H9 (cell line): ENCODE results near the gene FCMR. TPM values are rescaled to one million over a fixed set of nuclear protein-coding genes. Genes with fewer than 3 reads are reported as not detected.

ENCODE experiments used
- DNase-seq: peaks from one replicate; pipeline ENCODE4 v3.0.0-alpha.2; 2017
- H2AFZ ChIP-seq: one replicate; pipeline ENCODE4 v1.6.1; 2013; ENCODE audit warnings: mild to moderate bottlenecking, low read length, control low read depth, moderate library complexity
- H2AK5ac ChIP-seq: 2 replicates; pipeline ENCODE4 v1.6.1; 2013; ENCODE audit warnings: low read length, control low read depth, mixed read lengths; ENCODE audit not compliant: insufficient read length
- H2BK120ac ChIP-seq: one replicate; pipeline ENCODE4 v1.6.1; 2013; ENCODE audit warnings: low read depth, mild to moderate bottlenecking, low read length, control low read depth, inconsistent platforms; ENCODE audit not compliant: poor library complexity, severe bottlenecking
- H2BK12ac ChIP-seq: 2 replicates; pipeline ENCODE4 v1.6.1; 2013; ENCODE audit warnings: low read length, control low read depth, mixed read lengths, low read depth; ENCODE audit not compliant: insufficient read length
- H2BK15ac ChIP-seq: 2 replicates; pipeline ENCODE4 v1.6.1; 2013; ENCODE audit warnings: low read depth, low read length, control low read depth
- H2BK20ac ChIP-seq: one replicate; pipeline ENCODE4 v1.6.1; 2013; ENCODE audit warnings: low read depth, mild to moderate bottlenecking, low read length, control low read depth, inconsistent platforms; ENCODE audit not compliant: poor library complexity, severe bottlenecking
- H2BK5ac ChIP-seq: 2 replicates; pipeline ENCODE4 v1.6.1; 2013; ENCODE audit warnings: low read length, control low read depth, mixed read lengths; ENCODE audit not compliant: insufficient read length
- H3K14ac ChIP-seq: 2 replicates; pipeline ENCODE4 v1.6.1; 2013; ENCODE audit warnings: low read length, control low read depth; ENCODE audit not compliant: insufficient read depth
- H3K18ac ChIP-seq: 2 replicates; pipeline ENCODE4 v1.6.1; 2013; ENCODE audit warnings: low read depth, mild to moderate bottlenecking, mixed read lengths, low read length, control low read depth; ENCODE audit not compliant: insufficient read length
- H3K23ac ChIP-seq: 2 replicates; pipeline ENCODE4 v1.6.1; 2013; ENCODE audit warnings: low read length, control low read depth, mixed read lengths, low read depth; ENCODE audit not compliant: insufficient read length
- H3K23me2 ChIP-seq: 2 replicates; pipeline ENCODE4 v1.6.1; 2013; ENCODE audit warnings: low read depth, mild to moderate bottlenecking, mixed read lengths, low read length, control low read depth; ENCODE audit not compliant: insufficient read length, poor library complexity, severe bottlenecking
- H3K27ac ChIP-seq: 2 replicates; pipeline ENCODE4 v1.5.1; 2013; ENCODE audit warnings: low read length, control low read depth, mixed read lengths, low read depth; ENCODE audit not compliant: insufficient read length
- H3K27me3 ChIP-seq: 2 replicates; pipeline ENCODE4 v1.6.1; 2013; ENCODE audit warnings: low read length, control low read depth, inconsistent platforms; ENCODE audit not compliant: insufficient read depth
- H3K4ac ChIP-seq: 2 replicates; pipeline ENCODE4 v1.6.1; 2013; ENCODE audit warnings: low read depth, mild to moderate bottlenecking, control low read depth, inconsistent platforms, low read length, moderate library complexity
- H3K4me1 ChIP-seq: 2 replicates; pipeline ENCODE4 v1.6.1; 2013; ENCODE audit warnings: low read length, control low read depth, inconsistent platforms; ENCODE audit not compliant: insufficient read depth
- H3K4me2 ChIP-seq: 2 replicates; pipeline ENCODE4 v1.6.1; 2013; ENCODE audit warnings: low read length, control low read depth, mixed read lengths; ENCODE audit not compliant: insufficient read length, insufficient read depth
- H3K56ac ChIP-seq: 2 replicates; pipeline ENCODE4 v1.6.1; 2013; ENCODE audit warnings: low read depth, mild to moderate bottlenecking, mixed read lengths, low read length, control low read depth; ENCODE audit not compliant: insufficient read length
- H3K79me1 ChIP-seq: 2 replicates; pipeline ENCODE4 v1.6.1; 2013; ENCODE audit warnings: low read depth, mild to moderate bottlenecking, moderate library complexity, low read length, control low read depth, inconsistent platforms; ENCODE audit not compliant: insufficient read depth, poor library complexity, severe bottlenecking
- H3K79me2 ChIP-seq: 2 replicates; pipeline ENCODE4 v1.6.1; 2013; ENCODE audit warnings: low read length, control low read depth, inconsistent platforms; ENCODE audit not compliant: insufficient read depth
- H3K9ac ChIP-seq: 2 replicates; pipeline ENCODE4 v1.6.1; 2013; ENCODE audit warnings: low read length, control low read depth, mixed read lengths; ENCODE audit not compliant: insufficient read length; ENCODE audit errors: extremely low read depth
- H3K9me3 ChIP-seq: one replicate; pipeline ENCODE4 v1.6.1; 2013; ENCODE audit warnings: low read depth, low read length, inconsistent platforms; ENCODE audit not compliant: control insufficient read depth
- H3T11ph ChIP-seq: one replicate; pipeline ENCODE4 v1.6.1; 2013; ENCODE audit warnings: mild to moderate bottlenecking, low read length, control low read depth, inconsistent platforms
- H4K20me1 ChIP-seq: one replicate; pipeline ENCODE4 v1.6.1; 2013; ENCODE audit not compliant: control insufficient read depth, insufficient read length, insufficient read depth
- H4K5ac ChIP-seq: 2 replicates; pipeline ENCODE4 v1.6.1; 2013; ENCODE audit warnings: low read depth, mild to moderate bottlenecking, mixed read lengths, low read length, control low read depth; ENCODE audit not compliant: insufficient read length
- H4K8ac ChIP-seq: replicated peaks from 2 replicates; pipeline ENCODE4 v1.6.1; 2013; ENCODE audit warnings: low read length, control low read depth, mixed read lengths, low read depth; ENCODE audit not compliant: insufficient read length
- H4K91ac ChIP-seq: 2 replicates; pipeline ENCODE4 v1.6.1; 2013; ENCODE audit warnings: low read depth, mild to moderate bottlenecking, moderate library complexity, mixed read lengths, low read length, control low read depth; ENCODE audit not compliant: insufficient read length
- H3K27ac Mint-ChIP-seq, 3 experiments: 2 replicates in 2 of 3; 3 replicates in 1 of 3; pipeline ENCODE4 v1.8.0; 2020 to 2021; ENCODE audit warnings: mixed read lengths in 3 of 3, mild to moderate bottlenecking in 1 of 3, moderate library complexity in 1 of 3
- H3K27me3 Mint-ChIP-seq: 2 replicates; pipeline ENCODE4 v1.8.0; 2021; ENCODE audit warnings: low read depth, mild to moderate bottlenecking, moderate library complexity, mixed read lengths
- H3K36me3 Mint-ChIP-seq, 3 experiments: 2 replicates in 2 of 3; 3 replicates in 1 of 3; pipeline ENCODE4 v1.8.0; 2020 to 2021; ENCODE audit warnings: low read depth in 3 of 3, mixed read lengths in 3 of 3; ENCODE audit not compliant: insufficient read depth in 1 of 3
- H3K4me1 Mint-ChIP-seq, 2 experiments: 2 replicates each; pipeline ENCODE4 v1.8.0; 2020; ENCODE audit warnings: mixed read lengths in 2 of 2
- H3K4me3 Mint-ChIP-seq, 2 experiments: 2 replicates in 1 of 2; 3 replicates in 1 of 2; pipeline ENCODE4 v1.8.0; 2020 to 2021; ENCODE audit warnings: mild to moderate bottlenecking in 2 of 2, mixed read lengths in 2 of 2, moderate library complexity in 1 of 2
- H3K9me3 Mint-ChIP-seq, 2 experiments: 2 replicates in 1 of 2; 3 replicates in 1 of 2; pipeline ENCODE4 v1.8.0; 2020; ENCODE audit warnings: mild to moderate bottlenecking in 2 of 2, mixed read lengths in 2 of 2, moderate library complexity in 1 of 2
- WGBS: extraction: QIAGEN DNeasy Blood & Tissue Kit; methylation state at CpG from one replicate; pipeline ENCODE4 v1.1.7; 2013; ENCODE audit warnings: missing lambda C conversion rate, low lambda C conversion rate, mixed read lengths; ENCODE audit not compliant: insufficient read length; ENCODE audit errors: extremely low coverage; 5-methylcytosine and 5-hydroxymethylcytosine counted together
- total RNA-seq: library from RNA; stranded (reverse); gene quantifications from 2 replicates; pipeline ENCODE4 v1.2.1, GENCODE V29; 2021
- TF ChIP-seq, protein P1 (sequence below): fragments of 200-600 bp; sonication (generic); conservative IDR thresholded peaks from 3 replicates; pipeline ENCODE4 v1.8.0; 2021; ENCODE audit warnings: antibody characterized with exemption, mild to moderate bottlenecking

The FCMR gene
- total RNA-seq, 1 experiment from 2014 or later = not detected

GRCh38 chr1:206863266-206863665, 58.5 kb downstream of the FCMR start:
- no peak for DNase-seq
- H3K4me1 Mint-ChIP-seq = no peaks in the 10 kb centered on the region; a peak in 1 of 4 replicates
- H2BK5ac ChIP-seq = no peak overlapping the region
- no peaks in the 10 kb centered on the region for H3K23me2 ChIP-seq
- H2AK5ac ChIP-seq = no peak overlapping the region
- H3K4ac ChIP-seq = no peak overlapping the region
- H3K79me2 ChIP-seq = 0 out of 2 replicates have a peak, but pooled peaks cover 1% of the 10 kb centered on the region
- no peaks in the 10 kb centered on the region for H4K20me1 ChIP-seq
- H3K14ac ChIP-seq = no peak overlapping the region
- H2AFZ ChIP-seq = no peak overlapping the region
- H3K4me1 ChIP-seq = no peaks in the 10 kb centered on the region
- H3K4me2 ChIP-seq = no peak overlapping the region
- no CpG with 5 or more reads among the region's 1 CpG for whole genome bisulfite sequencing
- H2BK15ac ChIP-seq = no peak overlapping the region
- H3K79me1 ChIP-seq = no peaks in the 10 kb centered on the region
- no peak overlapping the region for H3K56ac ChIP-seq
- no peak overlapping the region for H4K91ac ChIP-seq
- no peaks in the 10 kb centered on the region for H3K9me3 ChIP-seq
- no peak overlapping the region for H2BK12ac ChIP-seq
- no peak overlapping the region for H2BK20ac ChIP-seq
- H3K4me3 Mint-ChIP-seq = no peak overlapping the region
- no peak overlapping the region for H2BK120ac ChIP-seq
- H3K23ac ChIP-seq = no peak overlapping the region
- no peak overlapping the region for H4K8ac ChIP-seq
- H3K18ac ChIP-seq = no peak overlapping the region
- peaks cover 33% of the 10 kb centered on the region for H3K27me3 Mint-ChIP-seq
- no peak overlapping the region for H4K5ac ChIP-seq
- no peaks in the 10 kb centered on the region for H3K36me3 Mint-ChIP-seq
- no peaks in the 10 kb centered on the region for H3K9me3 Mint-ChIP-seq
- TF ChIP-seq, protein P1, sequence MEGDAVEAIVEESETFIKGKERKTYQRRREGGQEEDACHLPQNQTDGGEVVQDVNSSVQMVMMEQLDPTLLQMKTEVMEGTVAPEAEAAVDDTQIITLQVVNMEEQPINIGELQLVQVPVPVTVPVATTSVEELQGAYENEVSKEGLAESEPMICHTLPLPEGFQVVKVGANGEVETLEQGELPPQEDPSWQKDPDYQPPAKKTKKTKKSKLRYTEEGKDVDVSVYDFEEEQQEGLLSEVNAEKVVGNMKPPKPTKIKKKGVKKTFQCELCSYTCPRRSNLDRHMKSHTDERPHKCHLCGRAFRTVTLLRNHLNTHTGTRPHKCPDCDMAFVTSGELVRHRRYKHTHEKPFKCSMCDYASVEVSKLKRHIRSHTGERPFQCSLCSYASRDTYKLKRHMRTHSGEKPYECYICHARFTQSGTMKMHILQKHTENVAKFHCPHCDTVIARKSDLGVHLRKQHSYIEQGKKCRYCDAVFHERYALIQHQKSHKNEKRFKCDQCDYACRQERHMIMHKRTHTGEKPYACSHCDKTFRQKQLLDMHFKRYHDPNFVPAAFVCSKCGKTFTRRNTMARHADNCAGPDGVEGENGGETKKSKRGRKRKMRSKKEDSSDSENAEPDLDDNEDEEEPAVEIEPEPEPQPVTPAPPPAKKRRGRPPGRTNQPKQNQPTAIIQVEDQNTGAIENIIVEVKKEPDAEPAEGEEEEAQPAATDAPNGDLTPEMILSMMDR = no peak
- H3K27ac Mint-ChIP-seq = no peak overlapping the region
- H3T11ph ChIP-seq = no peak overlapping the region
- H3K27me3 ChIP-seq = no peaks in the 10 kb centered on the region
- H3K27ac ChIP-seq = no peak overlapping the region
- H3K9ac ChIP-seq = no peak overlapping the region
